ENCODE results near the gene JUNB. TPM values are rescaled to one million over a fixed set of nuclear protein-coding genes. Genes with fewer than 3 reads are reported as not detected.
A peak's percentile ranks its signal among the peaks of the same experiment; 100 is the strongest.

JUNB gene
- total and polyA plus RNA-seq, 2 of the 13 experiments (the other 11 are each of a cell fraction or from before 2014, with no cell fraction given) = 7.7 to 8.2 TPM

GRCh38 chr19:12778017-12778904 is 13.0 kb upstream of the JUNB start (continued):
- TF ChIP-seq, protein P1, sequence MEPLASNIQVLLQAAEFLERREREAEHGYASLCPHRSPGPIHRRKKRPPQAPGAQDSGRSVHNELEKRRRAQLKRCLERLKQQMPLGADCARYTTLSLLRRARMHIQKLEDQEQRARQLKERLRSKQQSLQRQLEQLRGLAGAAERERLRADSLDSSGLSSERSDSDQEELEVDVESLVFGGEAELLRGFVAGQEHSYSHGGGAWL (CRISPR knock-in tag; IDR thresholded peaks at IDR 0.05) = no peak
- TF ChIP-seq STAG1 (CRISPR knock-in tag; IDR thresholded peaks at IDR 0.05) (no peak), KMT2B (CRISPR knock-in tag; IDR thresholded peaks at IDR 0.05) (no peak), EED (CRISPR knock-in tag; IDR thresholded peaks at IDR 0.05) (no peak), MEIS1 (CRISPR knock-in tag; IDR thresholded peaks at IDR 0.05; ENCODE audit: borderline replicate concordance) (no peak), ATRX (CRISPR knock-in tag; IDR thresholded peaks at IDR 0.05; ENCODE audit: borderline replicate concordance) (no peak), CENPX (CRISPR knock-in tag; IDR thresholded peaks at IDR 0.05) (no peak), ZBTB7A (CRISPR knock-in tag; IDR thresholded peaks at IDR 0.05) (0 out of 2 replicates have a peak, but pooled peaks have one; percentile 42), NFE2L1 (CRISPR knock-in tag; IDR thresholded peaks at IDR 0.05; ENCODE audit: borderline replicate concordance) (no peak), ZNF263 (CRISPR knock-in tag; IDR thresholded peaks at IDR 0.05) (no peak), ZNF83 (CRISPR knock-in tag; IDR thresholded peaks at IDR 0.05; ENCODE audit: borderline replicate concordance) (0 out of 2 replicates have a peak, but pooled peaks have one; percentile 53), ZFP37 (CRISPR knock-in tag; IDR thresholded peaks at IDR 0.05; ENCODE audit: borderline replicate concordance) (peak; percentile 35; the same call in 1 of the 2 replicates), MATR3 (CRISPR knock-in tag; IDR thresholded peaks at IDR 0.05) (no peak), ZNF644 (CRISPR knock-in tag; IDR thresholded peaks at IDR 0.05; ENCODE audit: low read depth) (no peak), ZSCAN12 (CRISPR knock-in tag; IDR thresholded peaks at IDR 0.05) (no peak), ZNF788 (CRISPR knock-in tag; IDR thresholded peaks at IDR 0.05; ENCODE audit: borderline replicate concordance) (no peak), ZNF333 (CRISPR knock-in tag; IDR thresholded peaks at IDR 0.05; ENCODE audit: borderline replicate concordance) (0 out of 2 replicates have a peak, but pooled peaks have one; percentile 79), ELK4 (CRISPR knock-in tag; IDR thresholded peaks at IDR 0.05; ENCODE audit: borderline replicate concordance) (no peak), SYNCRIP (IDR thresholded peaks at IDR 0.05; ENCODE audit: insufficient read depth, low read depth, low read length) (no peak), KLF13 (CRISPR knock-in tag; IDR thresholded peaks at IDR 0.05) (no peak), ZNF33B (CRISPR knock-in tag; IDR thresholded peaks at IDR 0.05) (no peak), ZNF569 (CRISPR knock-in tag; IDR thresholded peaks at IDR 0.05; ENCODE audit: borderline replicate concordance) (no peak), IRF1 (CRISPR knock-in tag; IDR thresholded peaks at IDR 0.05; ENCODE audit: low read depth) (no peak), ZNF30 (CRISPR knock-in tag; IDR thresholded peaks at IDR 0.05) (no peak), NCOA2 (CRISPR knock-in tag; IDR thresholded peaks at IDR 0.05) (no peak), GLI4 (CRISPR knock-in tag; IDR thresholded peaks at IDR 0.05; ENCODE audit: borderline replicate concordance) (0 out of 2 replicates have a peak, but pooled peaks have one; percentile 7), SRSF9 (IDR thresholded peaks at IDR 0.05; ENCODE audit: borderline replicate concordance, insufficient read depth, low read depth, low read length, poor library complexity, severe bottlenecking) (no peak)
- TF ChIP-seq, protein P2, sequence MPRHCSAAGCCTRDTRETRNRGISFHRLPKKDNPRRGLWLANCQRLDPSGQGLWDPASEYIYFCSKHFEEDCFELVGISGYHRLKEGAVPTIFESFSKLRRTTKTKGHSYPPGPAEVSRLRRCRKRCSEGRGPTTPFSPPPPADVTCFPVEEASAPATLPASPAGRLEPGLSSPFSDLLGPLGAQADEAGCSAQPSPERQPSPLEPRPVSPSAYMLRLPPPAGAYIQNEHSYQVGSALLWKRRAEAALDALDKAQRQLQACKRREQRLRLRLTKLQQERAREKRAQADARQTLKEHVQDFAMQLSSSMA (CRISPR knock-in tag; IDR thresholded peaks at IDR 0.05) = peak; percentile 78

All from HepG2 (cell line).